Lower lobe of right lung (tissue), 2 donors: Measurements from ENCODE around the gene IRF8. TPM values are rescaled to one million over a fixed set of nuclear protein-coding genes. Genes with fewer than 3 reads are reported as not detected.

Experiments
- ATAC-seq, 2 donors: fragments of 200-7000 bp; cut with Tn5 transposase; one replicate each; pipeline ENCODE4 v1.9.1; 2020 to 2022; ENCODE audit warnings: mild to moderate bottlenecking in 2 of 2, moderate library complexity in 2 of 2
- DNase-seq: peaks from one replicate; pipeline ENCODE4 v3.0.0-alpha.2; 2020
- H3K27ac ChIP-seq: fragments of 200-600 bp; one replicate; pipeline ENCODE4 v1.8.0; 2022
- H3K27me3 ChIP-seq: fragments of 200-600 bp; one replicate; pipeline ENCODE4 v1.8.0; 2022; ENCODE audit warnings: low read depth
- H3K36me3 ChIP-seq: fragments of 200-600 bp; one replicate; pipeline ENCODE4 v1.8.0; 2022; ENCODE audit warnings: mild to moderate bottlenecking
- H3K4me1 ChIP-seq: fragments of 200-600 bp; one replicate; pipeline ENCODE4 v1.8.0; 2022
- H3K4me3 ChIP-seq: fragments of 200-600 bp; one replicate; pipeline ENCODE4 v1.8.0; 2022; ENCODE audit warnings: mild to moderate bottlenecking
- H3K9me3 ChIP-seq: fragments of 200-600 bp; one replicate; pipeline ENCODE4 v1.8.0; 2022
- CTCF ChIP-seq: fragments of 200-600 bp; IDR thresholded peaks from one replicate; pipeline ENCODE4 v1.8.0; 2022; ENCODE audit warnings: antibody characterized with exemption, mild to moderate bottlenecking
- intact Hi-C: fragments of 100-400 bp; cut with DNase I; formaldehyde crosslinking; loops from one replicate; pipeline ENCODE4 v1.11.0; 2022
- total RNA-seq: library from RNA; stranded (reverse); fragmentation: NEBNext Ultra II Directional; extraction: Animal tissue kit (Norgen Biotek cat#: 25700); gene quantifications from one replicate; pipeline ENCODE4 v1.2.1, GENCODE V29; 2021
- donor health status: DM: no; HTN: yes; CAD: no; lungs with severe emphysema.

The IRF8 gene
- total RNA-seq, 1 donor from 2014 or later = 67.9 TPM

GRCh38 chr16:85891033-85891775, 7.8 kb upstream of the IRF8 start:
- no peaks in the 10 kb centered on the region for H3K9me3 ChIP-seq
- no peaks in the 10 kb centered on the region for H3K36me3 ChIP-seq
- H3K4me3 ChIP-seq = no peak overlapping the region
- ATAC-seq (peak in 1 of 2 donors; percentile 58), DNase-seq (no peak)
- H3K4me1 ChIP-seq = peaks cover 11% of the 10 kb centered on the region
- intact Hi-C loops = no loop called here
- no peak overlapping the region for H3K27ac ChIP-seq
- no peaks in the 10 kb centered on the region for H3K27me3 ChIP-seq
- no peak for TF ChIP-seq CTCF

- no peaks in the 10 kb centered on the region for H3K27me3 ChIP-seq
- intact Hi-C loops = no loop called here
- no peak for TF ChIP-seq CTCF
- H3K9me3 ChIP-seq = no peaks in the 10 kb centered on the region
- no peaks in the 10 kb centered on the region for H3K36me3 ChIP-seq
- no peak overlapping the region for H3K4me3 ChIP-seq
- DNase-seq = no peak
- peaks cover 11% of the 10 kb centered on the region for H3K4me1 ChIP-seq
- ATAC-seq = no peak
- H3K27ac ChIP-seq = no peak overlapping the region
Observed at GRCh38 chr16:85891776-85892166, 7.2 kb upstream of the IRF8 start.

- no peak overlapping the region for H3K4me3 ChIP-seq
- H3K27ac ChIP-seq = no peak overlapping the region
- no peaks in the 10 kb centered on the region for H3K9me3 ChIP-seq
- intact Hi-C loops = no loop called here
- no peak for TF ChIP-seq CTCF
- ATAC-seq (no peak), DNase-seq (no peak)
- H3K4me1 ChIP-seq = peaks cover 11% of the 10 kb centered on the region
- H3K27me3 ChIP-seq = no peaks in the 10 kb centered on the region
- H3K36me3 ChIP-seq = no peaks in the 10 kb centered on the region
Observed at GRCh38 chr16:85892760-85893159, 6.2 kb upstream of the IRF8 start.

- no peak for DNase-seq
- Histone ChIP-seq H3K9me3 (no peaks in the 10 kb centered on the region), H3K27ac (no peak overlapping the region), H3K4me1 (peaks cover 15% of the 10 kb centered on the region), H3K36me3 (no peaks in the 10 kb centered on the region), H3K4me3 (no peak overlapping the region), H3K27me3 (peaks cover 12% of the 10 kb centered on the region)
- intact Hi-C loops = no loop called here
- peak; percentile 16 for TF ChIP-seq CTCF
- ATAC-seq = peak in 1 of 2 donors; percentile 7
Observed at GRCh38 chr16:85894266-85894665, 4.7 kb upstream of the IRF8 start.

GRCh38 chr16:85897382-85897781, 1.6 kb upstream of the IRF8 start:
- DNase-seq = no peak
- Histone ChIP-seq H3K27me3 (peaks cover 15% of the 10 kb centered on the region), H3K27ac (no peak overlapping the region), H3K36me3 (no peaks in the 10 kb centered on the region), H3K4me1 (peaks cover 29% of the 10 kb centered on the region), H3K9me3 (no peaks in the 10 kb centered on the region), H3K4me3 (no peak overlapping the region)
- no peak for ATAC-seq
- no peak for TF ChIP-seq CTCF
- intact Hi-C loops = no loop called here
